Rectal smooth muscle tissue (tissue), 1 donor: ENCODE data around the gene LRRC59.

Experiments used
- H3K27ac ChIP-seq: one replicate; pipeline ENCODE4 v1.7.0; 2013; ENCODE audit warnings: low read depth, low read length, inconsistent platforms
- H3K27me3 ChIP-seq: one replicate; pipeline ENCODE4 v1.7.0; 2013; ENCODE audit warnings: low read length; ENCODE audit not compliant: control insufficient read depth, insufficient read depth
- H3K36me3 ChIP-seq: one replicate; pipeline ENCODE4 v1.7.0; 2013; ENCODE audit warnings: low read length; ENCODE audit not compliant: control insufficient read depth, insufficient read depth
- H3K4me1 ChIP-seq: one replicate; pipeline ENCODE4 v1.7.0; 2013; ENCODE audit warnings: low read length; ENCODE audit not compliant: control insufficient read depth, insufficient read depth
- H3K4me3 ChIP-seq: one replicate; pipeline ENCODE4 v1.7.0; 2013; ENCODE audit warnings: low read length
- H3K9ac ChIP-seq: one replicate; pipeline ENCODE4 v1.7.0; 2013; ENCODE audit warnings: low read length

LRRC59 gene

GRCh38 chr17:50397111-50397918 is at the start of gene LRRC59:
TSS of gene LRRC59 (minus strand) at chr17:50397523. CDS start at chr17:50397317, 206 bp downstream.
- Histone ChIP-seq H3K4me3 (peak within 1 kb of the TSS; percentile 89), H3K27ac (peak within 1 kb of the TSS; percentile 58), H3K4me1 (peaks cover 8% of the 10 kb centered on the region), H3K27me3 (no peaks in the 10 kb centered on the region), H3K9ac (peak within 1 kb of the TSS; percentile 77), H3K36me3 (peaks cover 8% of the 10 kb centered on the region)

DNA sequence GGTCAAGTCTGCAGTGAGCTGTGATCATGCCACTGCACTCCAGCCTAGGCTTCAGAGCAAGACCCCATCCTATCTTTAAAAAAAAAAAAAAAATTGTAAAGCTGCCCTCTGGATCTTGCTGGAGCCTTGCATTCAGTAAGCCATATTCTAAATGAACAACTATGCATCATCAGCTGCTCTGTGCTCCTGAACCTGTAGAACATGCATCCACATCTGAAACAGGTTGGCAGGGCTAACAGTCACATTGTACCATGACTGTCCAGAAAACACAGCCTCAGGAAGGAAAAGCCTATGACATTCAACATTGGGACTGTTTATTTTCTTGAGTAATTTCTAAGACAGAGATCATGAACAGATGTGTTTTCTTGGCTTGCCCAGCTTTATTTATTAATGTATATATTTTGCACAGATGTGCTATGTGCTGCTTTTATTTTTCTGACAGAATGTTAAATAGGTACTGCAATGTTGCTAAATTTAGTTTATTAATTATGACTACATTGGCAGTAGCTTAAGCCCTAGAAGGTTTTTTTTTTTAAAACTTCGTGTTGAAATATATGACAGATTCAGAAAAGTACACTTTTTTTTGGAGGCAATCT is 48.5 kb upstream of the LRRC59 start:
- Histone ChIP-seq H3K27ac (no peak overlapping the region), H3K27me3 (no peaks in the 10 kb centered on the region), H3K4me3 (no peak overlapping the region), H3K4me1 (no peaks in the 10 kb centered on the region), H3K36me3 (no peaks in the 10 kb centered on the region), H3K9ac (no peak overlapping the region)

- no peak overlapping the region for H3K9ac ChIP-seq
- H3K27ac ChIP-seq = no peak overlapping the region
- H3K4me1 ChIP-seq = no peaks in the 10 kb centered on the region
These were observed 47.8 kb upstream of the LRRC59 start for GRCh38 chr17:50444841-50445715.

DNA sequence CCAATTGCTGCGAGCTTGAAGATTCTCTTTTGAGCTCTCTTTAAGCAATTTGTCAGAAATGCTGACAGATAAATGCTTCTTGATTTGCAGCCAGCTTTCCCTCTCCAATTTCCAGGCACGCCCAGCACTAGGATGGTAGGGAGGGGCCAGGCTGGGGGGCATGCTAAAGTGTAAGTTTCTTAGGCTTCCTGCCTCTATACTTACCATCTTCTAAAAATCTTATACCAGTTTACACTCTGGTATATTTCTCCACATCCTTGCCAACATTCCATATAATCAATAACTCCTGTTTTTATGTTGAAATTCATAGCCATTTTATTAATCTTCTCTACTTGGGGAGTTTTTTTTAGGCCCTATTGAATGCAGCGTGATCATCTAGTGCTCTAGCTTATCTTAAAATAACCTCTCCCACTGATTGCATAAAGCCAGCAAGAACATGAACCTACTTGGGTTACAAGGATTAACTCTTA is 46.2 kb upstream of the LRRC59 start:
- Histone ChIP-seq H3K27ac (no peak overlapping the region), H3K4me1 (no peaks in the 10 kb centered on the region), H3K27me3 (no peaks in the 10 kb centered on the region), H3K36me3 (no peaks in the 10 kb centered on the region), H3K4me3 (no peak overlapping the region), H3K9ac (no peak overlapping the region)

More at GRCh38 chr17:50444841-50445715, 47.8 kb upstream of the LRRC59 start:
- H3K36me3 ChIP-seq = no peaks in the 10 kb centered on the region
- H3K27me3 ChIP-seq = no peaks in the 10 kb centered on the region
- H3K4me3 ChIP-seq = no peak overlapping the region

- Histone ChIP-seq H3K36me3 (no peaks in the 10 kb centered on the region), H3K27me3 (no peaks in the 10 kb centered on the region), H3K27ac (no peak overlapping the region), H3K9ac (no peak overlapping the region), H3K4me1 (no peaks in the 10 kb centered on the region), H3K4me3 (no peak overlapping the region)
These were observed 43.8 kb upstream of the LRRC59 start for GRCh38 chr17:50440838-50441829.

DNA sequence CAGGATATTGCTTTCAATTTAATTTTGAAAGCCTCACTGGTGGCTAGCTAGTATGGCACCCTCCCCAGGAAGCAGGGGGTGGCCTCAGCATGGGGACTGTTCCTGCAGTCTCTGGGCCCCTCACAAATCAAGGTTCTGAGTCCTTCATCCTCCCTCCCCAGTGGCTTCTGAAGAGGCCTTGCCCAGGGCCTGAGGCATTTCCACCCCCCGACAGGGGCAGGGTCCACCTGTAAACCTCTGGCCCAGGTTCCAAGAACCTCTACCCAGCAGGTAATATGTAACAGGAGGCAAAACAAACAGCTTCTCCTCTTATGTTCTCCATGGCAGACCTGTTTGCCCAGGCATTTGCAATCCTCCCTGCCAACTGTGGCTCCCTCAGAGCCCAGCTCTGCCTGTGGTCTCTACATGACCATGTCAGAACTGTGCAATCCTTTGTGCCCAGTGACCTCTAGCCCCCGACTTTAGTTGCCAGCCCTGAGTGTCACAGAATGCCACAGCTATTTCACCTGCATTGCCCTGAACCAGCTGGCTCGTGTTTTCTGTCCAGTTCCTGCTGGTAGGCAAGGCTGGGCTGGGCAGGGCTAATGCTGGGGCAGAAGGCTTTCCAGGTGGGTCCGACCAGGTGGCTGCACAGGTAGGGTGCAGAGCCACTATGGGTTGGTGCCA is 43.0 kb upstream of the LRRC59 start:
- H3K27ac ChIP-seq = no peak overlapping the region
- no peaks in the 10 kb centered on the region for H3K4me1 ChIP-seq
- H3K4me3 ChIP-seq = no peak overlapping the region
- H3K9ac ChIP-seq = no peak overlapping the region
- H3K27me3 ChIP-seq = no peaks in the 10 kb centered on the region
- no peaks in the 10 kb centered on the region for H3K36me3 ChIP-seq

DNA sequence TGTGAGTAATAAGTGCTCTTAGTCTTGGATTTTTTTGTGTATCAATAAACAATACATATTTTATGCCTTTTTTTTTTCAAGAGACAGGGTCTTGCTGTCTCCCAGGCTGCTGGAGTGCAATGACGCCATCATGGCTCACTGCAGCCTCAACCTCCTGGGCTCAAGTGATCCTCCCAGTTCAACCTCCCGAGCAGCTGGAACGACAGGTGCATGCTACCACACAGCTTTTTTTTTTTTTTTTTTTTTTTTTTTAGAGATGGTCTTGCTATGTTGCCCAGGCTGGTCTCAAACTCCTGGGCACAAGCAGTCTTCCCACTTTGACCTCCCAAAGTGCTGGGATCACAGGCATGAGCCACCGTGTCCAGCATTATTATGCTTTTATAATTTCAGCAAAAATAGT is 41.7 kb upstream of the LRRC59 start:
- H3K36me3 ChIP-seq = no peaks in the 10 kb centered on the region
- no peak overlapping the region for H3K4me3 ChIP-seq
- H3K4me1 ChIP-seq = no peaks in the 10 kb centered on the region
- H3K9ac ChIP-seq = no peak overlapping the region
- no peak overlapping the region for H3K27ac ChIP-seq
- no peaks in the 10 kb centered on the region for H3K27me3 ChIP-seq

DNA sequence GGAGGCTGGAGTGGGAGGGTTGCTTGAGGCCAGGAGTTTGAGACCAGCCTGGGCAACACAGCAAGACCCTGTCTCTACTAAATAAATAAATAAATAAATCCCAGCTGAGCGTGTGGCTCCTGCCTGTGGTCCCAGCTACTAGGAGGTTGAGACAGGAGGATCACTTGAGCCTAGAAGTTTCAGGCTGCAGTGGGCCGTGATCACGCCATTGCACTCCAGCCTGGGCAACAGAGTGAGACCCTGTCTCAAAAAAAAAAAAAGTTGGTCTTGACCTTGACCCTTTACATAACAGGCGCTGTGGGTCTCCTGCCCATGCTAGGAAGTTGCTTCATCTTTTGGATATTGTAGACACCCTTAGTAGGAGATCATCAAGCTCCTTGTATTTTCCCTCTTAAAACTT is 40.1 kb upstream of the LRRC59 start:
- Histone ChIP-seq H3K4me1 (no peaks in the 10 kb centered on the region), H3K27me3 (no peaks in the 10 kb centered on the region), H3K27ac (no peak overlapping the region), H3K4me3 (no peak overlapping the region), H3K9ac (no peak overlapping the region), H3K36me3 (no peaks in the 10 kb centered on the region)

DNA sequence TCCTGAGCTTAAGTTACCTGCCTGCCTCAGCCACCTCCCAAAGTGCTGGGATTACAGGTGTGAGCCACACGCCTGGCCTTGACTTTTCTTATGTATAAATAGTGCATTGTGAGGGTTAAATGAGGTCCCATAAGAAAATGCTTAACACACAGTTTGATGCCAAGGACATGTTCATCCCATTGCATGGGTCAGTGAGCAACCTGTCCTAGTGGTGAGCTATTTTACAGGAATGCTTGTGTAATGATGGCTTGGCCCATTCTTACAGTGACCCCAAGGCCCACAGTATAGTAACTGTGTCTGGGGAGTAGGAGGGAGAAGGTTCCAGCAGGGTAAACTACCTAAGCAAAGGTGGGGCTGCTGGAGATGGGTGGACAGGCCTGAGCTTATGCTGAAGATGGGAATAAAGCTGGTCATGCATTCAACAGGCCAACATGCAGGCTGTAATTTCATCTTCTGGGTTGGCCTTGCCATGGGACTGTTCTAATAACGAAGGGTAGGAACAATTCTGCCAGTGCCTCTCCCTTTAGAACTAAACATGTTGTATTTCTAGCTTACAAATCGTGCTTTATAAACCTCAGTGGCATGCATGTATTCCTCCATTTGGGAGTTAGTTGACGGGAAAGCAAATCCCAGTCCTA is 34.9 kb upstream of the LRRC59 start:
- Histone ChIP-seq H3K4me1 (no peaks in the 10 kb centered on the region), H3K9ac (no peak overlapping the region), H3K4me3 (no peak overlapping the region), H3K36me3 (no peaks in the 10 kb centered on the region), H3K27me3 (no peaks in the 10 kb centered on the region), H3K27ac (no peak overlapping the region)

DNA sequence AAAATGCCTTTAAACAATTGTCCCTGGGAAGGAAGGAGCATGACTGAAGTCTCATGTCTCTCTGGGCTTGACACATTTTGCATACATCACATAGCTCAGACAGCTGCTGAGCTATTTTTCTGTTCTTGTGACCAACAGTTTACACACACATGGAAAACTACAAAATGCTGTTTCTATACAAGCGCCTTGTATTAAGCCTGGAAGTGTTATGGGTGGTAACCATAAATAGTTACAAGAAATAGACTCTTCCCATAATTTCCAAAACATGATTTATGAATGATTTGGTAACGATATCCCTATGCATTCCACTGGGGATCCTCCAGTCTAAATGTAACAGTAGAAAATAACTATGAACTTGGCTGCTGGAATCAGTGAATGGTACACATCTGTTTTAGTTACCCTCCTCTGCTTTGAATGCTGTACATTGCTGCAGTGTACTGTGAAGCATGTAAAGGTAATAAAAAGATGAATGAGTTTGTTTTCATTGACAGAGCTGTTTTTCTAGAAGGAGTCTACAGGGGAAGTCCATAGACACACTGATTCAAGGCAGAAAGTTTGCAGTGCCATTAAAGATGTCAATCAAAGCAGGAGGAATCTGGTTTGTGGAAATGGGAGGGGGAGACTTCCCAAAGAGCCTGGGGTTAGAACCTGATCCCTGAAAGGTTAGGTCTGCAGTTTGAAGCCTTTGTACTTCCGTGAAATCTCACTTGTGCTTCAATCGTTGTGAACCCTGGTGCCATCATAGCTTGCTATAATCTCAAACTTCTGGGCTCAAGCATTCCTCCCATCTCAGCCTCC is 33.7 kb upstream of the LRRC59 start:
- Histone ChIP-seq H3K4me3 (no peak overlapping the region), H3K36me3 (no peaks in the 10 kb centered on the region), H3K4me1 (no peaks in the 10 kb centered on the region), H3K27ac (no peak overlapping the region), H3K27me3 (no peaks in the 10 kb centered on the region), H3K9ac (no peak overlapping the region)
